ENCODE results near the gene CXADR. TPM values are rescaled to one million over a fixed set of nuclear protein-coding genes. Genes with fewer than 3 reads are reported as not detected.
A peak's percentile ranks its signal among the peaks of the same experiment; 100 is the strongest.

The CXADR gene
- total and polyA plus RNA-seq, 9 of the 15 experiments (the other 6 are each of a cell fraction or from before 2014, with no cell fraction given) = 0.01 to 0.41 (median 0.14) TPM

GRCh38 chr21:17612565-17613241 lies 99.9 kb downstream of the CXADR start, which contains the start of gene BTG3 (continued):
- TF ChIP-seq, protein P1, sequence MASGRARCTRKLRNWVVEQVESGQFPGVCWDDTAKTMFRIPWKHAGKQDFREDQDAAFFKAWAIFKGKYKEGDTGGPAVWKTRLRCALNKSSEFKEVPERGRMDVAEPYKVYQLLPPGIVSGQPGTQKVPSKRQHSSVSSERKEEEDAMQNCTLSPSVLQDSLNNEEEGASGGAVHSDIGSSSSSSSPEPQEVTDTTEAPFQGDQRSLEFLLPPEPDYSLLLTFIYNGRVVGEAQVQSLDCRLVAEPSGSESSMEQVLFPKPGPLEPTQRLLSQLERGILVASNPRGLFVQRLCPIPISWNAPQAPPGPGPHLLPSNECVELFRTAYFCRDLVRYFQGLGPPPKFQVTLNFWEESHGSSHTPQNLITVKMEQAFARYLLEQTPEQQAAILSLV (tag; IDR thresholded peaks at IDR 0.05) = no peak
- TF ChIP-seq ZNF431 (CRISPR knock-in tag; IDR thresholded peaks at IDR 0.05) = peak; percentile 63
- TF ChIP-seq POLR2H (tag; IDR thresholded peaks at IDR 0.05; ENCODE audit: low read depth) = peak; percentile 14; the same call in 1 of the 2 replicates
- TF ChIP-seq, protein P2, sequence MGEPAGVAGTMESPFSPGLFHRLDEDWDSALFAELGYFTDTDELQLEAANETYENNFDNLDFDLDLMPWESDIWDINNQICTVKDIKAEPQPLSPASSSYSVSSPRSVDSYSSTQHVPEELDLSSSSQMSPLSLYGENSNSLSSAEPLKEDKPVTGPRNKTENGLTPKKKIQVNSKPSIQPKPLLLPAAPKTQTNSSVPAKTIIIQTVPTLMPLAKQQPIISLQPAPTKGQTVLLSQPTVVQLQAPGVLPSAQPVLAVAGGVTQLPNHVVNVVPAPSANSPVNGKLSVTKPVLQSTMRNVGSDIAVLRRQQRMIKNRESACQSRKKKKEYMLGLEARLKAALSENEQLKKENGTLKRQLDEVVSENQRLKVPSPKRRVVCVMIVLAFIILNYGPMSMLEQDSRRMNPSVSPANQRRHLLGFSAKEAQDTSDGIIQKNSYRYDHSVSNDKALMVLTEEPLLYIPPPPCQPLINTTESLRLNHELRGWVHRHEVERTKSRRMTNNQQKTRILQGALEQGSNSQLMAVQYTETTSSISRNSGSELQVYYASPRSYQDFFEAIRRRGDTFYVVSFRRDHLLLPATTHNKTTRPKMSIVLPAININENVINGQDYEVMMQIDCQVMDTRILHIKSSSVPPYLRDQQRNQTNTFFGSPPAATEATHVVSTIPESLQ (CRISPR knock-in tag; IDR thresholded peaks at IDR 0.05) = no peak
- no peak for TF ChIP-seq KLF13 (tag; IDR thresholded peaks at IDR 0.05; ENCODE audit: borderline replicate concordance, low read depth)
- peak; percentile 61 for TF ChIP-seq ZNF263 (CRISPR knock-in tag; IDR thresholded peaks at IDR 0.05; ENCODE audit: borderline replicate concordance)
- TF ChIP-seq, protein P3, sequence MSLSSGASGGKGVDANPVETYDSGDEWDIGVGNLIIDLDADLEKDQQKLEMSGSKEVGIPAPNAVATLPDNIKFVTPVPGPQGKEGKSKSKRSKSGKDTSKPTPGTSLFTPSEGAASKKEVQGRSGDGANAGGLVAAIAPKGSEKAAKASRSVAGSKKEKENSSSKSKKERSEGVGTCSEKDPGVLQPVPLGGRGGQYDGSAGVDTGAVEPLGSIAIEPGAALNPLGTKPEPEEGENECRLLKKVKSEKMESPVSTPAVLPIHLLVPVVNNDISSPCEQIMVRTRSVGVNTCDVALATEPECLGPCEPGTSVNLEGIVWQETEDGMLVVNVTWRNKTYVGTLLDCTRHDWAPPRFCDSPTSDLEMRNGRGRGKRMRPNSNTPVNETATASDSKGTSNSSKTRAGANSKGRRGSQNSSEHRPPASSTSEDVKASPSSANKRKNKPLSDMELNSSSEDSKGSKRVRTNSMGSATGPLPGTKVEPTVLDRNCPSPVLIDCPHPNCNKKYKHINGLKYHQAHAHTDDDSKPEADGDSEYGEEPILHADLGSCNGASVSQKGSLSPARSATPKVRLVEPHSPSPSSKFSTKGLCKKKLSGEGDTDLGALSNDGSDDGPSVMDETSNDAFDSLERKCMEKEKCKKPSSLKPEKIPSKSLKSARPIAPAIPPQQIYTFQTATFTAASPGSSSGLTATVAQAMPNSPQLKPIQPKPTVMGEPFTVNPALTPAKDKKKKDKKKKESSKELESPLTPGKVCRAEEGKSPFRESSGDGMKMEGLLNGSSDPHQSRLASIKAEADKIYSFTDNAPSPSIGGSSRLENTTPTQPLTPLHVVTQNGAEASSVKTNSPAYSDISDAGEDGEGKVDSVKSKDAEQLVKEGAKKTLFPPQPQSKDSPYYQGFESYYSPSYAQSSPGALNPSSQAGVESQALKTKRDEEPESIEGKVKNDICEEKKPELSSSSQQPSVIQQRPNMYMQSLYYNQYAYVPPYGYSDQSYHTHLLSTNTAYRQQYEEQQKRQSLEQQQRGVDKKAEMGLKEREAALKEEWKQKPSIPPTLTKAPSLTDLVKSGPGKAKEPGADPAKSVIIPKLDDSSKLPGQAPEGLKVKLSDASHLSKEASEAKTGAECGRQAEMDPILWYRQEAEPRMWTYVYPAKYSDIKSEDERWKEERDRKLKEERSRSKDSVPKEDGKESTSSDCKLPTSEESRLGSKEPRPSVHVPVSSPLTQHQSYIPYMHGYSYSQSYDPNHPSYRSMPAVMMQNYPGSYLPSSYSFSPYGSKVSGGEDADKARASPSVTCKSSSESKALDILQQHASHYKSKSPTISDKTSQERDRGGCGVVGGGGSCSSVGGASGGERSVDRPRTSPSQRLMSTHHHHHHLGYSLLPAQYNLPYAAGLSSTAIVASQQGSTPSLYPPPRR (CRISPR knock-in tag; IDR thresholded peaks at IDR 0.05; ENCODE audit: borderline replicate concordance) = no peak
- TF ChIP-seq, protein P4, sequence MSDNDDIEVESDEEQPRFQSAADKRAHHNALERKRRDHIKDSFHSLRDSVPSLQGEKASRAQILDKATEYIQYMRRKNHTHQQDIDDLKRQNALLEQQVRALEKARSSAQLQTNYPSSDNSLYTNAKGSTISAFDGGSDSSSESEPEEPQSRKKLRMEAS (CRISPR knock-in tag; IDR thresholded peaks at IDR 0.05) = peak; percentile 62
- peak; percentile 97 for TF ChIP-seq POLR2G (IDR thresholded peaks at IDR 0.05; ENCODE audit: low read depth, low read length)
- no peak for TF ChIP-seq JUNB (CRISPR knock-in tag; conservative IDR thresholded peaks at IDR 0.05)
- TF ChIP-seq, protein P5, sequence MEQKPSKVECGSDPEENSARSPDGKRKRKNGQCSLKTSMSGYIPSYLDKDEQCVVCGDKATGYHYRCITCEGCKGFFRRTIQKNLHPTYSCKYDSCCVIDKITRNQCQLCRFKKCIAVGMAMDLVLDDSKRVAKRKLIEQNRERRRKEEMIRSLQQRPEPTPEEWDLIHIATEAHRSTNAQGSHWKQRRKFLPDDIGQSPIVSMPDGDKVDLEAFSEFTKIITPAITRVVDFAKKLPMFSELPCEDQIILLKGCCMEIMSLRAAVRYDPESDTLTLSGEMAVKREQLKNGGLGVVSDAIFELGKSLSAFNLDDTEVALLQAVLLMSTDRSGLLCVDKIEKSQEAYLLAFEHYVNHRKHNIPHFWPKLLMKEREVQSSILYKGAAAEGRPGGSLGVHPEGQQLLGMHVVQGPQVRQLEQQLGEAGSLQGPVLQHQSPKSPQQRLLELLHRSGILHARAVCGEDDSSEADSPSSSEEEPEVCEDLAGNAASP (IDR thresholded peaks at IDR 0.05) = no peak
- no peak for TF ChIP-seq IFI16 (CRISPR knock-in tag; IDR thresholded peaks at IDR 0.05)
- TF ChIP-seq SFPQ (IDR thresholded peaks at IDR 0.05; ENCODE audit: low read depth, low read length) = no peak

Data from K562 (cell line).